ENCODE measurements around the gene SEMA7A. TPM values are rescaled to one million over a fixed set of nuclear protein-coding genes. Genes with fewer than 3 reads are reported as not detected.

Gene SEMA7A
- total RNA-seq, 6 experiments from 2014 or later = 115 to 196 (median 129) TPM

GRCh38 chr15:74426404-74427281 is 7.1 kb downstream of the SEMA7A start:
- H3K36me3 Mint-ChIP-seq (ENCODE audit: low read depth) = peaks cover 20% of the 10 kb centered on the region
- no peak overlapping the region for H3K4me3 Mint-ChIP-seq
- peaks cover 2% of the 10 kb centered on the region; the same call in 1 of the 2 replicates for H3K27me3 Mint-ChIP-seq (ENCODE audit: insufficient read depth)
- no peaks in the 10 kb centered on the region for H3K9me3 Mint-ChIP-seq
- TF ChIP-seq CTCF (IDR thresholded peaks at IDR 0.05) = no peak
- peaks cover 100% of the 10 kb centered on the region for H3K4me1 Mint-ChIP-seq (ENCODE audit: low read depth)
- H3K27ac Mint-ChIP-seq = peak overlapping the region; percentile 87
- no peak for DNase-seq

GRCh38 chr15:74425630-74426029 is 8.1 kb downstream of the SEMA7A start:
- Mint-ChIP-seq H3K27ac (peak overlapping the region; percentile 80), H3K4me1 (ENCODE audit: low read depth) (peaks cover 100% of the 10 kb centered on the region), H3K9me3 (no peaks in the 10 kb centered on the region), H3K27me3 (ENCODE audit: insufficient read depth) (no peaks in the 10 kb centered on the region; the same call in 1 of the 2 replicates), H3K4me3 (peak overlapping the region; percentile 37; the same call in 1 of the 2 replicates), H3K36me3 (ENCODE audit: low read depth) (peaks cover 19% of the 10 kb centered on the region)
- no peak for TF ChIP-seq CTCF (IDR thresholded peaks at IDR 0.05)
- no peak for DNase-seq

- no peaks in the 10 kb centered on the region for H3K9me3 Mint-ChIP-seq
- H3K4me1 Mint-ChIP-seq (ENCODE audit: low read depth) = peaks cover 100% of the 10 kb centered on the region
- peak overlapping the region; percentile 80 for H3K27ac Mint-ChIP-seq
- TF ChIP-seq CTCF (IDR thresholded peaks at IDR 0.05) = no peak
- H3K4me3 Mint-ChIP-seq = peak overlapping the region; percentile 24; the same call in 1 of the 2 replicates
- no peak for DNase-seq
- H3K36me3 Mint-ChIP-seq (ENCODE audit: low read depth) = peaks cover 17% of the 10 kb centered on the region
- no peaks in the 10 kb centered on the region; the same call in 1 of the 2 replicates for H3K27me3 Mint-ChIP-seq (ENCODE audit: insufficient read depth)
These were observed 8.7 kb downstream of the SEMA7A start for GRCh38 chr15:74424901-74425528.

- peaks cover 13% of the 10 kb centered on the region for H3K36me3 Mint-ChIP-seq (ENCODE audit: low read depth)
- H3K4me1 Mint-ChIP-seq (ENCODE audit: low read depth) = peaks cover 100% of the 10 kb centered on the region
- H3K27me3 Mint-ChIP-seq (ENCODE audit: insufficient read depth) = no peaks in the 10 kb centered on the region; the same call in 1 of the 2 replicates
- no peak for DNase-seq
- H3K4me3 Mint-ChIP-seq = peak overlapping the region; percentile 76
- TF ChIP-seq CTCF (IDR thresholded peaks at IDR 0.05) = peak; percentile 24
- no peaks in the 10 kb centered on the region for H3K9me3 Mint-ChIP-seq
- peak overlapping the region; percentile 80 for H3K27ac Mint-ChIP-seq
These were observed 10.1 kb downstream of the SEMA7A start for GRCh38 chr15:74423431-74424257.

Measured in HFFc6 (cell line).